GM12878 (cell line): ENCODE results near the gene SMPX. TPM values are rescaled to one million over a fixed set of nuclear protein-coding genes. Genes with fewer than 3 reads are reported as not detected.

ENCODE experiments used
- ATAC-seq: fragments of 200-7000 bp; cut with Tn5 transposase; 3 replicates; pipeline ENCODE4 v1.9.1; 2020; ENCODE audit warnings: mild to moderate bottlenecking, moderate library complexity
- BruUV-seq: library from RNA; stranded (reverse); fragments of 400-500 nt; replicated peaks from 2 replicates; lab custom pipeline; 2021; lab: Mats Ljungman, UMichigan
- CTCF ChIA-PET: fragments of 300-600 bp; sonication (Branson Sonifier 250); formaldehyde crosslinking; extraction: SDS; loops from one replicate; lab custom pipeline; 2021; ENCODE audit warnings: inconsistent platforms; lab: Yijun Ruan, JAX
- POLR2A ChIA-PET: fragments of 350-600 bp; formaldehyde crosslinking; extraction: SDS; loops from one replicate; lab custom pipeline; 2021; ENCODE audit warnings: inconsistent platforms; lab: Charles Lee
- RAD21 ChIA-PET: fragments of 300-600 bp; sonication (Branson Sonifier 250); formaldehyde crosslinking; loops from one replicate; lab custom pipeline; 2023; ENCODE audit warnings: antibody characterized with exemption; ENCODE audit not compliant: unreplicated experiment; lab: Charles Lee
- SMC1A ChIA-PET: fragments of 300-600 bp; sonication (Branson Sonifier 250); formaldehyde crosslinking; loops from one replicate; lab custom pipeline; 2023; ENCODE audit not compliant: unreplicated experiment, uncharacterized antibody; lab: Charles Lee
- DNase-seq: peaks from one replicate; pipeline ENCODE4 v3.0.0-alpha.2; 2011; ENCODE audit warnings: low read depth, low spot score
- FAIRE-seq: peaks from 3 replicates; lab custom pipeline; 2011; peaks lifted over from hg19 to GRCh38; lab: Jason Lieb, UNC
- H2AFZ ChIP-seq: 2 replicates; pipeline ENCODE4 v1.6.0; 2011; ENCODE audit warnings: low read depth, low read length, control low read depth; ENCODE audit not compliant: control insufficient read depth
- H3K27ac ChIP-seq: 2 replicates; pipeline ENCODE4 v1.5.1; 2011; ENCODE audit warnings: control low read depth; ENCODE audit not compliant: control insufficient read depth, insufficient read depth
- H3K27me3 ChIP-seq, 2 experiments: replicated peaks in 1 of 2; 2 replicates each; pipeline versions ENCODE4 v1.6.0 to v1.6.1; 2011; ENCODE audit warnings: low read length in 1 of 2; ENCODE audit not compliant: control insufficient read depth in 2 of 2, insufficient read depth in 2 of 2
- H3K36me3 ChIP-seq, 2 experiments: 2 replicates each; pipeline ENCODE4 v1.5.1; 2011; ENCODE audit warnings: low read length in 1 of 2; ENCODE audit not compliant: control insufficient read depth in 2 of 2, insufficient read depth in 2 of 2
- H3K4me1 ChIP-seq: 2 replicates; pipeline ENCODE4 v1.6.1; 2011; ENCODE audit warnings: mild to moderate bottlenecking, low read length, moderate library complexity, mixed read lengths; ENCODE audit not compliant: control insufficient read depth, insufficient read depth
- H3K4me2 ChIP-seq: 2 replicates; pipeline ENCODE4 v1.6.0; 2011; ENCODE audit warnings: control low read depth; ENCODE audit not compliant: control insufficient read depth, insufficient read depth
- H3K4me3 ChIP-seq: fragments of 200-600 bp; sonication (generic); 2 replicates; pipeline ENCODE4 v1.5.1; 2016
- H3K79me2 ChIP-seq: 2 replicates; pipeline ENCODE4 v1.6.0; 2011; ENCODE audit warnings: low read length; ENCODE audit not compliant: control insufficient read depth, insufficient read depth
- H3K9ac ChIP-seq: 2 replicates; pipeline ENCODE4 v1.8.0; 2011; ENCODE audit warnings: low read length, control low read depth, mixed read lengths; ENCODE audit not compliant: control insufficient read depth, insufficient read depth
- H3K9me3 ChIP-seq: replicated peaks from 3 replicates; pipeline ENCODE4 v1.5.1; 2011; ENCODE audit warnings: mild to moderate bottlenecking, low read length; ENCODE audit not compliant: control insufficient read depth, insufficient read depth
- H4K20me1 ChIP-seq: 2 replicates; pipeline ENCODE4 v1.6.0; 2011; ENCODE audit not compliant: control insufficient read depth, insufficient read depth
- ATF3 ChIP-seq: IDR thresholded peaks from 2 replicates; pipeline ENCODE4 v1.6.1; 2011; ENCODE audit warnings: low read depth, mild to moderate bottlenecking, low read length, moderate library complexity, borderline replicate concordance; ENCODE audit errors: extremely low read depth
- FOXK2 ChIP-seq: fragments of 450-650 bp; IDR thresholded peaks from 2 replicates; pipeline ENCODE4 v1.6.1; 2017; ENCODE audit warnings: mild to moderate bottlenecking, moderate library complexity
- HDAC2 ChIP-seq: fragments of 200-600 bp; sonication (generic); IDR thresholded peaks from 2 replicates; pipeline ENCODE4 v1.6.1; 2017
- JUND ChIP-seq: IDR thresholded peaks from 2 replicates; pipeline ENCODE4 v1.6.1; 2012; ENCODE audit warnings: low read depth, mild to moderate bottlenecking, low read length, improper control_type of control experiment, moderate library complexity
- RB1 ChIP-seq: fragments of 450-650 bp; formaldehyde crosslinking; IDR thresholded peaks from 2 replicates; pipeline ENCODE4 v1.6.1; 2017; ENCODE audit warnings: mild to moderate bottlenecking, borderline replicate concordance
- SIN3A ChIP-seq: IDR thresholded peaks from 2 replicates; pipeline ENCODE4 v1.6.1; 2012; ENCODE audit warnings: low read depth, low read length, improper control_type of control experiment
- STAT1 ChIP-seq: fragments of 450-650 bp; conservative IDR thresholded peaks from 2 replicates; pipeline ENCODE4 v1.6.1; 2014; ENCODE audit warnings: antibody characterized with exemption, mild to moderate bottlenecking
- WGBS: methylation state at CpG from one replicate; pipeline ENCODE4 v1.1.6; 2016; ENCODE audit warnings: low lambda C conversion rate; ENCODE audit not compliant: insufficient replicate concordance, insufficient coverage; ENCODE audit errors: missing lambda C conversion rate; 5-methylcytosine and 5-hydroxymethylcytosine counted together
- in situ Hi-C: fragments of 300-500 bp; cut with MboI; formaldehyde crosslinking; loops from 9 replicates; pipeline ENCODE4 v1.14.3; 2018; ENCODE audit warnings: mixed read lengths
- intact Hi-C: fragments of 100-400 bp; cut with micrococcal nuclease; formaldehyde crosslinking; loops from one replicate; pipeline ENCODE4 v1.14.2; 2022; ENCODE audit not compliant: unreplicated experiment
- polyA plus RNA-seq, 11 experiments: library from polyadenylated mRNA; depleted of rRNA in 4 of 11; unstranded in 6 of 11; stranded (reverse) in 5 of 11; fragments of >200 nt; fragmentation: Nextera tagmentation in 4 of 11; fragmentation: Illumina TruSeq in 1 of 11; extraction: Ambion mirVana in 4 of 11; extraction: Trizol in 1 of 11; gene quantifications; 1 replicate in 1 of 11; 2 replicates in 10 of 11; pipeline versions ENCODE4 v1.2.1 to v1.2.3, GENCODE V29; 2011 to 2016; ENCODE audit warnings: inconsistent platforms in 2 of 11, missing spikeins in 2 of 11, low read depth in 1 of 11
- total RNA-seq, 4 experiments: library from RNA; depleted of rRNA in 3 of 4; stranded (reverse); fragments of >200 nt in 3 of 4; fragmentation: Illumina TruSeq in 1 of 4; extraction: Trizol in 1 of 4; gene quantifications; 2 replicates each; pipeline versions ENCODE4 v1.2.1 to v1.2.3, GENCODE V29; 2013 to 2021
- TF ChIP-seq, protein P1 (sequence below): fragments of 450-650 bp; IDR thresholded peaks from 2 replicates; pipeline ENCODE4 v1.6.1; 2017; ENCODE audit warnings: mild to moderate bottlenecking, moderate library complexity
- TF ChIP-seq, protein P2 (sequence below): fragments of 450-650 bp; IDR thresholded peaks from 2 replicates; pipeline ENCODE4 v1.6.1; 2017; ENCODE audit warnings: mild to moderate bottlenecking
- TF ChIP-seq, protein P3 (sequence below): IDR thresholded peaks from 2 replicates; pipeline ENCODE4 v1.6.1; 2012; ENCODE audit warnings: improper control_type of control experiment, low read depth, low read length; ENCODE audit not compliant: insufficient replicate concordance

Gene SMPX
- total and polyA plus RNA-seq, 10 of the 15 experiments (the other 5 are each of a cell fraction or from before 2014, with no cell fraction given), result 0.08 to 0.09 TPM; not detected in 8

GRCh38 chrX:21717802-21718201 lies 40.1 kb downstream of the SMPX start:
- no peaks in the 10 kb centered on the region for H3K9me3 ChIP-seq
- 46% methylated on average over 7 of the region's 7 CpGs for WGBS
- no peak for DNase-seq
- no peak overlapping the region for H2AFZ ChIP-seq
- no peak overlapping the region for H3K4me2 ChIP-seq
- BruUV-seq, result no TSS peak
- intact Hi-C loops, result no loop called here
- POLR2A ChIA-PET, result no interaction called here
- TF ChIP-seq FOXK2 (no peak), ATF3 (no peak), HDAC2 (no peak), SIN3A (no peak), STAT1 (no peak), JUND (no peak), RB1 (no peak)
- TF ChIP-seq, protein P1, sequence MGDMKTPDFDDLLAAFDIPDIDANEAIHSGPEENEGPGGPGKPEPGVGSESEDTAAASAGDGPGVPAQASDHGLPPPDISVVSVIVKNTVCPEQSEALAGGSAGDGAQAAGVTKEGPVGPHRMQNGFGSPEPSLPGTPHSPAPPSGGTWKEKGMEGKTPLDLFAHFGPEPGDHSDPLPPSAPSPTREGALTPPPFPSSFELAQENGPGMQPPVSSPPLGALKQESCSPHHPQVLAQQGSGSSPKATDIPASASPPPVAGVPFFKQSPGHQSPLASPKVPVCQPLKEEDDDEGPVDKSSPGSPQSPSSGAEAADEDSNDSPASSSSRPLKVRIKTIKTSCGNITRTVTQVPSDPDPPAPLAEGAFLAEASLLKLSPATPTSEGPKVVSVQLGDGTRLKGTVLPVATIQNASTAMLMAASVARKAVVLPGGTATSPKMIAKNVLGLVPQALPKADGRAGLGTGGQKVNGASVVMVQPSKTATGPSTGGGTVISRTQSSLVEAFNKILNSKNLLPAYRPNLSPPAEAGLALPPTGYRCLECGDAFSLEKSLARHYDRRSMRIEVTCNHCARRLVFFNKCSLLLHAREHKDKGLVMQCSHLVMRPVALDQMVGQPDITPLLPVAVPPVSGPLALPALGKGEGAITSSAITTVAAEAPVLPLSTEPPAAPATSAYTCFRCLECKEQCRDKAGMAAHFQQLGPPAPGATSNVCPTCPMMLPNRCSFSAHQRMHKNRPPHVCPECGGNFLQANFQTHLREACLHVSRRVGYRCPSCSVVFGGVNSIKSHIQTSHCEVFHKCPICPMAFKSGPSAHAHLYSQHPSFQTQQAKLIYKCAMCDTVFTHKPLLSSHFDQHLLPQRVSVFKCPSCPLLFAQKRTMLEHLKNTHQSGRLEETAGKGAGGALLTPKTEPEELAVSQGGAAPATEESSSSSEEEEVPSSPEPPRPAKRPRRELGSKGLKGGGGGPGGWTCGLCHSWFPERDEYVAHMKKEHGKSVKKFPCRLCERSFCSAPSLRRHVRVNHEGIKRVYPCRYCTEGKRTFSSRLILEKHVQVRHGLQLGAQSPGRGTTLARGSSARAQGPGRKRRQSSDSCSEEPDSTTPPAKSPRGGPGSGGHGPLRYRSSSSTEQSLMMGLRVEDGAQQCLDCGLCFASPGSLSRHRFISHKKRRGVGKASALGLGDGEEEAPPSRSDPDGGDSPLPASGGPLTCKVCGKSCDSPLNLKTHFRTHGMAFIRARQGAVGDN, result no peak
- TF ChIP-seq, protein P2, sequence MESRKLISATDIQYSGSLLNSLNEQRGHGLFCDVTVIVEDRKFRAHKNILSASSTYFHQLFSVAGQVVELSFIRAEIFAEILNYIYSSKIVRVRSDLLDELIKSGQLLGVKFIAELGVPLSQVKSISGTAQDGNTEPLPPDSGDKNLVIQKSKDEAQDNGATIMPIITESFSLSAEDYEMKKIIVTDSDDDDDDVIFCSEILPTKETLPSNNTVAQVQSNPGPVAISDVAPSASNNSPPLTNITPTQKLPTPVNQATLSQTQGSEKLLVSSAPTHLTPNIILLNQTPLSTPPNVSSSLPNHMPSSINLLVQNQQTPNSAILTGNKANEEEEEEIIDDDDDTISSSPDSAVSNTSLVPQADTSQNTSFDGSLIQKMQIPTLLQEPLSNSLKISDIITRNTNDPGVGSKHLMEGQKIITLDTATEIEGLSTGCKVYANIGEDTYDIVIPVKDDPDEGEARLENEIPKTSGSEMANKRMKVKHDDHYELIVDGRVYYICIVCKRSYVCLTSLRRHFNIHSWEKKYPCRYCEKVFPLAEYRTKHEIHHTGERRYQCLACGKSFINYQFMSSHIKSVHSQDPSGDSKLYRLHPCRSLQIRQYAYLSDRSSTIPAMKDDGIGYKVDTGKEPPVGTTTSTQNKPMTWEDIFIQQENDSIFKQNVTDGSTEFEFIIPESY, result no peak
- TF ChIP-seq, protein P3, sequence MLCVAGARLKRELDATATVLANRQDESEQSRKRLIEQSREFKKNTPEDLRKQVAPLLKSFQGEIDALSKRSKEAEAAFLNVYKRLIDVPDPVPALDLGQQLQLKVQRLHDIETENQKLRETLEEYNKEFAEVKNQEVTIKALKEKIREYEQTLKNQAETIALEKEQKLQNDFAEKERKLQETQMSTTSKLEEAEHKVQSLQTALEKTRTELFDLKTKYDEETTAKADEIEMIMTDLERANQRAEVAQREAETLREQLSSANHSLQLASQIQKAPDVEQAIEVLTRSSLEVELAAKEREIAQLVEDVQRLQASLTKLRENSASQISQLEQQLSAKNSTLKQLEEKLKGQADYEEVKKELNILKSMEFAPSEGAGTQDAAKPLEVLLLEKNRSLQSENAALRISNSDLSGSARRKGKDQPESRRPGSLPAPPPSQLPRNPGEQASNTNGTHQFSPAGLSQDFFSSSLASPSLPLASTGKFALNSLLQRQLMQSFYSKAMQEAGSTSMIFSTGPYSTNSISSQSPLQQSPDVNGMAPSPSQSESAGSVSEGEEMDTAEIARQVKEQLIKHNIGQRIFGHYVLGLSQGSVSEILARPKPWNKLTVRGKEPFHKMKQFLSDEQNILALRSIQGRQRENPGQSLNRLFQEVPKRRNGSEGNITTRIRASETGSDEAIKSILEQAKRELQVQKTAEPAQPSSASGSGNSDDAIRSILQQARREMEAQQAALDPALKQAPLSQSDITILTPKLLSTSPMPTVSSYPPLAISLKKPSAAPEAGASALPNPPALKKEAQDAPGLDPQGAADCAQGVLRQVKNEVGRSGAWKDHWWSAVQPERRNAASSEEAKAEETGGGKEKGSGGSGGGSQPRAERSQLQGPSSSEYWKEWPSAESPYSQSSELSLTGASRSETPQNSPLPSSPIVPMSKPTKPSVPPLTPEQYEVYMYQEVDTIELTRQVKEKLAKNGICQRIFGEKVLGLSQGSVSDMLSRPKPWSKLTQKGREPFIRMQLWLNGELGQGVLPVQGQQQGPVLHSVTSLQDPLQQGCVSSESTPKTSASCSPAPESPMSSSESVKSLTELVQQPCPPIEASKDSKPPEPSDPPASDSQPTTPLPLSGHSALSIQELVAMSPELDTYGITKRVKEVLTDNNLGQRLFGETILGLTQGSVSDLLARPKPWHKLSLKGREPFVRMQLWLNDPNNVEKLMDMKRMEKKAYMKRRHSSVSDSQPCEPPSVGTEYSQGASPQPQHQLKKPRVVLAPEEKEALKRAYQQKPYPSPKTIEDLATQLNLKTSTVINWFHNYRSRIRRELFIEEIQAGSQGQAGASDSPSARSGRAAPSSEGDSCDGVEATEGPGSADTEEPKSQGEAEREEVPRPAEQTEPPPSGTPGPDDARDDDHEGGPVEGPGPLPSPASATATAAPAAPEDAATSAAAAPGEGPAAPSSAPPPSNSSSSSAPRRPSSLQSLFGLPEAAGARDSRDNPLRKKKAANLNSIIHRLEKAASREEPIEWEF, result no peak
- H3K36me3 ChIP-seq, result no peaks in the 10 kb centered on the region
- H3K27ac ChIP-seq, result no peak overlapping the region
- no peak overlapping the region for H3K4me3 ChIP-seq
- H3K79me2 ChIP-seq, result no peaks in the 10 kb centered on the region
- no peak for ATAC-seq
- no peaks in the 10 kb centered on the region for H4K20me1 ChIP-seq
- SMC1A ChIA-PET, result no interaction called here
- in situ Hi-C loops, result no loop called here
- CTCF ChIA-PET, result no interaction called here
- no peak overlapping the region for H3K9ac ChIP-seq
- no peaks in the 10 kb centered on the region for H3K4me1 ChIP-seq
- no peak for FAIRE-seq
- RAD21 ChIA-PET, result no interaction called here
- no peaks in the 10 kb centered on the region for H3K27me3 ChIP-seq
